GM19324 (cell line): Measurements from ENCODE around the gene OR52M1.
"Not testable (repeated sequence)": the region's sequence is repeated elsewhere in the genome, so short reads cannot be mapped to it uniquely, and the experiment has no call there.

Experiments used
- ATAC-seq: cut with Tn5 transposase; IDR thresholded peaks from one replicate; pipeline ENCODE4 v1.9.1; 2021; ENCODE audit warnings: mild to moderate bottlenecking, moderate library complexity; ENCODE audit not compliant: unreplicated experiment, low FRiP score

The OR52M1 gene

DNA sequence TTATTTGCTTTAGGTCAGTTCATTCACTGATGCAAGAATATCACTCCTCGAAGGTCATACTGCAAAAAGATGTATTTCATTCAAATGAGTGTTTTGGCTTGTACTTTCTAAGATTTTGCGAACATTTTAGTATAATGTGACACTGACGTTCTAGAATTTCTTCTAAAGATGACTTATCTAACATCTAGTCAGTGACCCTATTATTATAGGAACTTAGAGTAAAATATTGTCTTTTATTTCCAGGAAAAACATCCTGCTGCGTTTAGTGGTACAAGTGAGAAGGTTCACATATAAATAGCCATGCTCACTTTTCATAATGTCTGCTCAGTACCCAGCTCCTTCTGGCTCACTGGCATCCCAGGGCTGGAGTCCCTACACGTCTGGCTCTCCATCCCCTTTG is at the start of gene OR52M1:
TSS of gene OR52M1 (plus strand) at position 301 of the 400 bp plus-strand sequence. CDS start at position 301, 0 bp downstream.
- no peak for ATAC-seq

- no peak for ATAC-seq
Measured at GRCh38 chr11:4495487-4495886, 49.5 kb upstream of the OR52M1 start.

DNA sequence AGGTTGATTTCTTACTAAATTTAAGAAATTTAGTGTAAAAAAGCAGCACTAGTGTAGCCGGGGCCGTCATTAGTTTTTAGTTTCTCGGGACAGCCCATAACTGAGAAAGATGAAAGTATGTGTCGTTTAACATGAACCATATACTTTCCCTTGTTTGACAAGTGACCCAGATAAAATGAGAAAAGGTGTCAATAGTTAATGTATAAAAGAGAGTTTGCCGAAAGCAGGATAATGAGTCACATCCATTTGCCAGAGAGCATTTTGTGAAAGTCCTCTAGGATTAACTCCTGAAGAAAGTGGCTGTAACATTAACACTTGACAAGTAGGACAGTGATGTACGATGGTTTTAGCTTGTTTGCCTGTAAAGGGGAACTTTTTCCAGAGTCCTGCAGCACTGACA is 49.0 kb upstream of the OR52M1 start:
- no peak for ATAC-seq

GRCh38 chr11:4496557-4497248 is 48.3 kb upstream of the OR52M1 start:
- ATAC-seq: no peak

DNA sequence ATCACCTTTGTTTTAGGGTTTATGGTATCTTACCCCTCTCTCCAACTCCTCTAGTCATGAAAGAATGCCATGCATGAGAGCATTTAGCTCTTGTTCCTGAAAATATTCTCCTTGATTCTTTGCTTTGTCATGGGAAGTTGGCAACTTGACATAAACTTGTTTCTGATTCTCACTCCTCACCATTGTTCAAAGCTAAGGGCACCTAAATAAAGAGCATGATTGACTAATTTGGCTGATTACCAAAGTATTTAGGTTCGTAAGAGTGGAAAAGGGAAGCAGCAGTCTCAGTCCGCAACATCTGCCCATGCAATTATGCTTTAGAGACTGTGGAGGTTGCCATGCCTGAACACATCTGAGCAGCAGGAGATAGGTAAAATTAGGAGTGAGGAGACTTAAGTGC is 36.1 kb upstream of the OR52M1 start:
- no peak for ATAC-seq

DNA sequence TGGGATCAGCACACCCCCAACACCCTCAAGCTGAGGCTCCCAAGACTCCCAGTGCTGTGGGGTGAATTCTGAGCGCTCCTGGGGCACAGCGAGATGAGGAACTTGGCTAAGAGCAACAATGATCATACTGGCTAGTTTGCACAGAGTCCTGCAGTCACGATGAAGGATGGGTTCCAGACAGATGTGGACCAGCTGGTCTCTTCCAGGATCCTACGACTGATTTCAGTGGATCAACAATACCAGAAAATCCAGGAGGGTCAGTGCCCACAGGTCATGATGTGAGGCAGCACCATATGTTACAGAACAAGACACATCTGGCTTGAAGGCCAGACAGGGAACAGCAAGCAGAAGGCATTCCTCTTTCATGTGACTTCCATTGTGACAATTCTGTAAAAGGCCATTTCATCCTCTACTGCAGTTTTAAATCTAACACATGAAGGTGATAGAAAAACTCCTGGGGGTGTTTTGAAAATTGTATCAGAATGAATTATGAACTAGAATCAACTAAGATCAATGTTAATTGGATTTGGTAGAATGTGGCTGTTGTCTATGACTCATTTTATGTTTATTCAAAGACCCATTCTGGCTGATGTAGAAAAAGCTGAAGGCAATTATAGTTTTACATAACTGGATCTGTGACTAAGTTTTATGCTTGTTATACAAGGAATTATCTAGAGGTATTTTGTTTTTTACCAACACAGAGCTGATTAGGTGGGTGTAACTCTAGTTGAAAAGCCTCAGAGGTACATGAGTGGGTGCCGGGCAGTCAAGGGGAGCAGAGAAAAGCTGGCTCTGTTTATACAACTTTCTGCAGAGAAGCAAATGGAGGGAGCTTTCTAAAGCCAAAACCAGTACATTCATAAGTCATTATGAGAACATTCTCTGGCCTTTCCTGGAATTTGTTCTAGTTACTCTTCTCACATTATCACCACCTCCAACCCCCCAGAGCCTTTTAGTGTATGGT is 33.4 kb upstream of the OR52M1 start:
- ATAC-seq: no peak

DNA sequence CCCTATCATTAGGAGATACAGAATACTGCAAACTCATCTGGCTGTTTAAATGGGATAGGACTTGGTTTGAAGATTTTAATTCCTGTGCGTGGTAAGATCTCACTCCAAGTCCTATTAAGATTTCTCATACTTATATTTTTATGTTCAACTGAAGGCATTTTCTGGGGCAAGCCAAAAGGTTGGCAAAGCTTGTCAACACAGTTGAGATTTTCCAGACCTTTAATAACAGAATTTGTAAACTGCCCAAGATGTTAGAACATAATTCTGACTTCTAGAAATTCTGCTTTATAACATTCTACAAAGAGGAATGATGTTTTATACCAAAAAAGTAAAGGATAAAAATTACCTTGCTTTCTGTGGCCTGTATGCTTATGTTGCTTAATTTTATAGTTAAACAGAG is 30.8 kb upstream of the OR52M1 start:
- ATAC-seq: no peak

DNA sequence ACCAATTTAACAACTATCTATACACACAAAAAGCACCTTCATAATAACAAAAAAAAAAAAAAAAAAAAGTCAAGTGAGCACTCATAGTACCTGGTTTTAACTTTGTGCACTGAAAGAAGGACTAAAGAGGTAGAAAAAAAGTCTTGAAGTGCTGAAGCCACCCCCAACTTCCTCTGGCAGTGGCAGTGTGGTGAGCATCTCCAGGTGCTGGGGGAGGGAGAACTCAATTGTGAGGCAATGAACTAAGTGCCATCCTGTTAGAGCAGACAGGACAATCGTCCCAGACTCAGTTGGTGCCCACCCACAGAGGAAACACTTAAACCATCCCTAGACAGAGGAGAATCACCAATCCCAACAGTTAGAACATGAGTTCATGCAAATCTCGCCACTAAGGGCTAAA is 22.7 kb upstream of the OR52M1 start:
- no peak for ATAC-seq

DNA sequence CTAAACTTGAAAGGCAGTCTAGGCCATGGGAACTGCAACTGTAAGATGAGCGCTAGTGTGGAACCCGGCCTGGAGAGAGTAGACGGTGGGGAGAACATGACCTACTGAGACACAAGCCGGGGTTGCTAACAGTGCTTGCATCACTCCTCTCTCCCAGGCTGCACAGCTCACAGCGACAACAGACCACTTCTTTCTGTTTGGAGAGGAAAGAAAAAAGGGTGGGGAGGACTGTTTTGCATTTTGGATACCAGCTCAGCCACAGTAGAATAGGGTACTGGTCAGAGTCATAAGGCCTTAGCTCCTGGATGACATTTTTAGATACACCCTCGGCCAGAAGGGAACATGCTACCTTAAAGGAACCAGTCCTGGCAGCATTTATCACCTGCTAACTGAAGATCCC is 22.2 kb upstream of the OR52M1 start:
- ATAC-seq: no peak

DNA sequence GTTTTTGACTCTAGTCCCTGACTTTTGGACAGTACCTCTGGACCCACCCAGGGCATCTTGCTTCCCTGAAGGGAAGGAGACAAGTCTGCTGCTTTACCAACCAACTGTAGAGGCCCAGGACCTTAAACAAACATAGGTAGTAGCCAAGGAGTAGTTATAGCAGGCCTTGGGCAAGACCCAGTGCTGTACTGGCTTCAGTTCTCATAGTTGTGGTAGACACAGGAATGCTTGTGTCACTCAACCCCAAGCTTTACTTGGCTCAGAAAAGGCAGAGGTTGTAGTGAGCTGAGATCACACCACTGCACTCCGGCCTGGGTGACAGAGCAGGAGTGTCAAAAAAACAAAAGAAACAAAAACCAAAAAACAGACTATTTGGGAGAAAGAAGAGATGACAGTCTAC is 21.3 kb upstream of the OR52M1 start:
- ATAC-seq: no peak

GRCh38 chr11:4527926-4528325 is 17.1 kb upstream of the OR52M1 start:
- no peak for ATAC-seq

DNA sequence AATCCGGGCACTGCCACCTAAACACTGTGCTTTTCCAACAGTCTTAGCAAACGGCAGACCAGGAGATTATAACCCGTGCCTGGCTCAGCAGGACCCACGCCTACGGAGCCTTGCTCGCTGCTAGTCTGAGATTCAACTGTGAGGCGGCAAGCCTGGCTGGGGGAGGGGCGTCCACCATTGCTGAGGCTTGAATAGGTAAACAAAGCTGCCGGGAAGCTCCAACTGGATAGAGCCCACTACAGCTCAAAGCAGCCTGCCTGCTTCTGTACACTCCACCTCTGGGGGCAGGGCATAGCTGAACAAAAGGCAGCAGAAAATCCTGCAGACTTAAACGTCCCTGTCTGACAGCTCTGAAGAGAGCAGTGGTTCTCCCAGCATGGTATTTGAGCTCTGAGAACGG is 13.3 kb upstream of the OR52M1 start:
- ATAC-seq: not testable (repeated sequence)

DNA sequence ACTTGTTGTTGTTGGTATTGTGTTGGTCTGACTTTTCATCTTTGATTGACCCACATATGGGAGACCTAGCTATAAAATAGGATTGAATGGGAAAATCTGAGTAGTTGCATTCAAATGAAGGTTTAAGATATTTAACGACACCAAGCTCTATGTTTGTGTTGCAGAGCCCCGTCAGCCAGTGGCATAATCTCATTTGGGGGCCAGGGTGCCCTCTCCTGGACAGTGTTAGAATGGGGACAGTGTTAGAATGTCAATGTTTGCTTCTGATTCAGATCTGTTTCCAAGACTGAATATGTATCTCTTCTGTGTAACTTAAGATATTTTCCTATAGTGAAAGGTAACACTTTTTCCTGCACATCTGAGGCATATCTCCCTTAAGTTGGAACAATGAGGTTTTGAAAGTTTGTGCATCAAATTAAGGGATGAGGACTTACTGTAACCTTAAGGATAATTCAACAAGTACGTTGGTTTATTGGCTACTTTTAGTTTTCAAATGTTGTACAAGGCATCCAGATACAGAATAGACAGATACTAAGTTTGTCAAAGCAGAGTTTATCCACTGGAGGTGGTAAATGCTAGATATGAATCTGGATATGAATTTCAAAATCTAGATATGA is 5.3 kb upstream of the OR52M1 start:
- no peak for ATAC-seq

- ATAC-seq: no peak
Measured at GRCh38 chr11:4541071-4541470, 3.9 kb upstream of the OR52M1 start.

- ATAC-seq: no peak
Measured at GRCh38 chr11:4543561-4543960, 1.4 kb upstream of the OR52M1 start.

DNA sequence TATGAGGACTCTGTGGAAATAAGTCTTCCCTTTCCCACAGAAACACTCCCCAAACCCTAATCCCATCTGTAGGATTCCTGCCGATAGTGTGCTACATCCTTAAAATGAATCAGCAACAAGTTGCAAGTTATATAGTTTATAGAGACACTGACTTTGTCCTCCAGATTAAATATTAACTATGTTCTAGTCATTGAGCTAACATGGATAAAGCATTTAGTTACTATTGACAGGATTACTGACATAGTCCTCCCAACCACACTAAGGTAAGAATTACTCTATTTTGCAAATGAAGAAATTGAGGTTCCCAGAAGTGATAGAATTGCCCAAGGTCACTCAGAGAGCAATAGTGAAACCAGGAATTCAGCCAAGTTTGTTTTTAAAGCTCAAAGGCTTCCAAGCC is 1.9 kb downstream of the OR52M1 start:
- ATAC-seq: no peak

DNA sequence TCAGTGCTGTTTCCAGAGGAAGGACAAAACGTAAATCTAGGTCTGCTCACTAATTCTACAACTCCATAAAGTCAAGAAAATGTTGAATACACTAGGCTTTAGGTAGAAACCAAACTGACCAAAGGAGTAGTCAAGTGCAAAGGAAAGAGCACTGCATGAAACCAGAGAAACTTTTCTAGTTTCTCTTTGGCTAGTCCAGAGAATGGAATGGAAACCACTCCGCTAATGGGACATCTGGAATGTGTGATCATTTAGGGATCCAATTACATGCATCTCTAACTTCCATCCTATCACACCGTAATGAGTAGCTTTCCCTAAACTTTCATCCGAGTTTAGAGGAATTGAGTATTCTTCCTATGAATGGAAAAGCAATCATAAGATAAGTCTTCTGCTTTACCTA is 2.4 kb downstream of the OR52M1 start:
- ATAC-seq: no peak

- ATAC-seq: no peak
Measured at GRCh38 chr11:4551346-4551979, 6.5 kb downstream of the OR52M1 start.

GRCh38 chr11:4559527-4560440 is 14.8 kb downstream of the OR52M1 start:
- no peak for ATAC-seq

GRCh38 chr11:4560467-4560866 is 15.5 kb downstream of the OR52M1 start:
- no peak for ATAC-seq
